HG03097 (cell line): Measurements from ENCODE around the gene DHRS1.
A peak's percentile ranks its signal among the peaks of the same experiment; 100 is the strongest.

Experiments used
- ATAC-seq: cut with Tn5 transposase; IDR thresholded peaks from one replicate; pipeline ENCODE4 v1.9.1; 2021; ENCODE audit not compliant: unreplicated experiment, low FRiP score

DHRS1 gene

GRCh38 chr14:24299255-24300191 lies at the start of gene DHRS1, which contains the start of gene NOP9:
TSS of gene DHRS1 (minus strand) at chr14:24299780. CDS start at chr14:24299106, 674 bp downstream.
TSS of gene NOP9 (plus strand) at chr14:24299850. CDS start at chr14:24299955, 105 bp downstream.
- no peak for ATAC-seq

- ATAC-seq = no peak
Observed at GRCh38 chr14:24348186-24348585, 48.6 kb upstream of the DHRS1 start.

- no peak for ATAC-seq
Observed at GRCh38 chr14:24347134-24347533, 47.6 kb upstream of the DHRS1 start.

GRCh38 chr14:24343795-24344660 lies 44.4 kb upstream of the DHRS1 start:
- no peak for ATAC-seq

- ATAC-seq = no peak
Observed at GRCh38 chr14:24342889-24343288, 43.3 kb upstream of the DHRS1 start.

GRCh38 chr14:24340606-24341005 lies 41.0 kb upstream of the DHRS1 start:
- no peak for ATAC-seq

- no peak for ATAC-seq
Observed at GRCh38 chr14:24339284-24340151, 39.9 kb upstream of the DHRS1 start, which contains the start of gene RIPK3. TSS of gene RIPK3 (minus strand) at chr14:24339991. CDS start at chr14:24339826, 165 bp downstream.

GRCh38 chr14:24338843-24339242 lies 39.3 kb upstream of the DHRS1 start:
- no peak for ATAC-seq

GRCh38 chr14:24337824-24338175 lies 38.2 kb upstream of the DHRS1 start:
- ATAC-seq = no peak

- ATAC-seq = no peak
Observed at GRCh38 chr14:24337144-24337823, 37.7 kb upstream of the DHRS1 start.

GRCh38 chr14:24335461-24336171 lies 36.0 kb upstream of the DHRS1 start:
- no peak for ATAC-seq

- ATAC-seq = no peak
Observed at GRCh38 chr14:24334431-24335291, 35.1 kb upstream of the DHRS1 start, which contains the start of gene ADCY4. TSS of gene ADCY4 (minus strand) at chr14:24335071. CDS start at chr14:24334652, 419 bp downstream.

GRCh38 chr14:24332268-24332993 lies 32.9 kb upstream of the DHRS1 start:
- ATAC-seq = peak; percentile 70

GRCh38 chr14:24331731-24332267 lies 32.2 kb upstream of the DHRS1 start:
- ATAC-seq = peak; percentile 3

GRCh38 chr14:24330973-24331674 lies 31.5 kb upstream of the DHRS1 start:
- no peak for ATAC-seq

- ATAC-seq = no peak
Observed at GRCh38 chr14:24329736-24330135, 30.2 kb upstream of the DHRS1 start.
